Endothelial cell of hepatic sinusoid (primary cell): ENCODE measurements around the gene DCK.
"Not testable (repeated sequence)": the region's sequence is repeated elsewhere in the genome, so short reads cannot be mapped to it uniquely, and the experiment has no call there.

Source experiments
- in situ Hi-C: cut with HindIII; loops from 2 replicates; pipeline ENCODE4 v1.10.0; 2017; ENCODE audit warnings: low sequenced_read_pairs

DCK gene

GRCh38 chr4:70997546-70997945, 4.1 kb downstream of the DCK start:
- in situ Hi-C loops, result no loop called here

GRCh38 chr4:70999639-71000038, 6.2 kb downstream of the DCK start:
- in situ Hi-C loops, result not testable (repeated sequence)

GRCh38 chr4:71001363-71001762, 7.9 kb downstream of the DCK start:
- in situ Hi-C loops, result not testable (repeated sequence)

- in situ Hi-C loops, result no loop called here
These were observed 10.9 kb downstream of the DCK start for GRCh38 chr4:71004281-71004851.

- in situ Hi-C loops, result not testable (repeated sequence)
These were observed 11.6 kb downstream of the DCK start for GRCh38 chr4:71005025-71005424.

DNA sequence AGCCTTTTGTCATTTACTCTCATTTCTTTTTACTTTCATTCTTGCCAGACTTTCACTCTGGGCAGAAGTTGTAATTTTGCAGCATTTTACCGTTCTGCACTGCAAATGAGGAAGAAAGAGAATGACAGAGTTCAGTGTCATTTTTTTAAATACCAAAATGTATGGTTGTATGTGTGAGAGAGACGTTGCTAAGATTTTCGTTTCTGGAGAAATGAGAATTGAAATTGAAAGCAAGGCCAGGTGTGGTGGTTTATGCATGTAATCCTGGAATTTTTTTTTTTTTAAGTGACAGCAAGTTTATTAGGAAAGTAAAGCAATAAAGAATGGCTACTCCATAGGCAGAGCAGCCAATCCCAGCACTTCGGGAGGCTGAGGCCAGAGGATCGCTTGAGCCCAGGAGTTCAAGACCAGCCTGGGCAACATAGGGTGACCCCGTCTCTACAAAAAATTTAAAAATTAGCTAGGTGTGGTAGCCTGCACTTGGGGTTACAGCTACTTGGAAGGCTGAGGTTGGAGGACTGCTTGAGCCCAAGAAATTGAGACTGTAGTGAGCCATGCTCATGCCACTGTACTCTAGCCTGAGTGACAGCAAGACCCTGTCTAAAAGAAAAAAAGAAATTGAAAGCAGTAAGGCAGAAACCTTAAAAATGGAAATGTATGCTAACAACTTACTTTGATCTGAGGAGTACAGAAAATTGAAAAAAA, 12.9 kb downstream of the DCK start:
- in situ Hi-C loops, result no loop called here

DNA sequence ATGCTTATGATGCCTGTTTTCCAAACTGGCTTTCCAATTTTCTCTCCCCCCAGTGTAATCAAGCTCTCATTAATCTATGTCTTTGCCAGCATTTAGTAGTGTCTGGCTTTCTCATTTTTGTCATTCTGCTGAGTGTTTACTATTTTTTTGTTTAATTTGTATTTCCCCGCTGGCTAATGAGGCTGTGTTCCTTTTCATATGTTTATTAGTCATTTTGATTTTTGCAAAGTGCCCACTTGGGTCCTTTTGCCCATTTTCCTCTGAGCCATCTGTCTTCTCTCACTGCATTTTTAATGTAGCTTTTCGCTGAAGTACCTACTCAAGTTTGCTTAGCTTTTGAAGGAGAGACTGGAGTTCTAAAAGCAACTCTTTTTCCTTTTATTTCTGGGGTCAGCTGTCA, 14.7 kb downstream of the DCK start:
- in situ Hi-C loops, result no loop called here

DNA sequence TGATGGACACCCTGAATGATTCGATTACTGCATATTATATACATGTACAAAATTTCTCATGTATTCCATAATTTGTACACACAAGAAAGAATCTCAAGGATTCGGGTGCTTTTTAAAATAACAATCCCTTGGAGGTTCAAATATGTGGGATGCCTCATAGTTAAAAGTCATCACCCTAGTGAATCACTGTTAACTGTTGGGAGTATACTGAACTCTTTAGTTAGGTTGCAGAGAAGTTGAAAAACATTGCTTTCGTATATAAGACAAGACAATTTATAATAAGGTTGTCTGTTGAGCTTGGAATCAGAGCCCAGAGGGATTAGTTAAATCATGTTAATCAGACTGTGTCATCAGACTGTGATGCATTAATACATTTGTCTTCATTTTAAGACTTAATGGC, 15.6 kb downstream of the DCK start:
- in situ Hi-C loops, result no loop called here

GRCh38 chr4:71009890-71010588, 16.6 kb downstream of the DCK start:
- in situ Hi-C loops, result no loop called here

- in situ Hi-C loops, result no loop called here
These were observed 18.0 kb downstream of the DCK start for GRCh38 chr4:71011451-71011850.

DNA sequence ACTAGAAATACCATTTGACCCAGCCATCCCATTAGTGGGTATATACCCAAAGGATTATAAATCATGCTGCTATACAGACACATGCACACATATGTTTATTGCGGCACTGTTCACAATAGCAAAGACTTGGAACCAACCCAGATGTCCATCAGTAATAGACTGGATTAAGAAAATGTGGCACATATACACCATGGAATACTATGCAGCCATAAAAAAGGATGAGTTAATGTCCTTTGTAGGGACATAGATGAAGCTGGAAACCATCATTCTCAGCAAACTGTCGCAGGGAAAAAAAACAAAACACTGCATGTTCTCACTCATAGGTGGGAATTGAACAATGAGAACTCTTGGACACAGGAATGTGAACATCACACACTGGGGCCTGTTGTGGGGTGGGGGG, 23.9 kb downstream of the DCK start:
- in situ Hi-C loops, result not testable (repeated sequence)

- in situ Hi-C loops, result no loop called here
These were observed 27.2 kb downstream of the DCK start for GRCh38 chr4:71020611-71021010.

- in situ Hi-C loops, result loop anchor here (5.0 kb wide), 1 partner anchor 33 kb away; the partner anchor contains the start of gene DCK
These were observed 32.2 kb downstream of the DCK start for GRCh38 chr4:71025654-71026053.

GRCh38 chr4:71026086-71026485, 32.6 kb downstream of the DCK start:
- in situ Hi-C loops, result loop anchor here (5.0 kb wide), 1 partner anchor 34 kb away; the partner anchor contains the start of gene DCK

- in situ Hi-C loops, result loop anchor here (5.0 kb wide), 1 partner anchor 35 kb away; the partner anchor contains the start of gene DCK
These were observed 34.2 kb downstream of the DCK start for GRCh38 chr4:71027611-71028010.

DNA sequence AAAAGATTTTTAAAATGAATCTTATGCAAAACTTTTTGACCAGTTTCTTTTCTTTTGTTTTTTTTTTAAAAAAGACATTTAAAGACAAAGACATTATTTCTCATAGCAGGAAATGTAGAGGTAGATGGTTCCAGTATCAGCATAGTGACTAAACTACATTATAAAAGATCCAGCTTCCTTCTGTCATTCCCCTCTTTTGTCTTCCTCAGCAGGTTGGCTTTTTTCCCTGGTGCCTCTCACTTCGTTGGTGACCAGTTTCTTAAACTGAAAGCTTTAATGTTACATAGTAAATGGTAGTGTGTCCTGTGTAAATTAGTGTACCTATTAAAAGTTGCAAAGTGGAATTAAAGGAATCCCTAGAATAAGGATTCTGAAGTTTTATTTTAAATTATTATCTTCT, 36.1 kb downstream of the DCK start:
- in situ Hi-C loops, result loop anchor here (5.0 kb wide), 1 partner anchor 37 kb away; the partner anchor contains the start of gene DCK

GRCh38 chr4:71032106-71032505, 38.7 kb downstream of the DCK start:
- in situ Hi-C loops, result not testable (repeated sequence)

GRCh38 chr4:71045256-71045655, 51.8 kb downstream of the DCK start:
- in situ Hi-C loops, result no loop called here

DNA sequence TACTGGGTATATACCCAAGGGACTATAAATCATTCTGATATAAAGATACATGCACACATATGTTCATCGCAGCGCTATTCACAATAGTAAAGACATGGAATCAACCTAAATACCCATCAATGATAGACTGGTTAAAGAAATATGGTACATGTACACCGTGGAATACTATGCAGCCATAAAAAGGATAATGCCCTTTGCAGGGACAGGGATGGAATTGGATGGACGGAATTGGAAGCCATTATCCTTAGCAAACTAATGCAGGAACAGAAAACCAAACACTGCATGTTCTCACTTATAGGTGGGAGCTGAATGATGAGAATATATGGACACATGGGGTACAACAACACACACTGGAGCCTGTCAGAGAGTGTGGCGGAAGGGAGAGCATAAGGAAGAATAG, 55.9 kb downstream of the DCK start:
- in situ Hi-C loops, result no loop called here

DNA sequence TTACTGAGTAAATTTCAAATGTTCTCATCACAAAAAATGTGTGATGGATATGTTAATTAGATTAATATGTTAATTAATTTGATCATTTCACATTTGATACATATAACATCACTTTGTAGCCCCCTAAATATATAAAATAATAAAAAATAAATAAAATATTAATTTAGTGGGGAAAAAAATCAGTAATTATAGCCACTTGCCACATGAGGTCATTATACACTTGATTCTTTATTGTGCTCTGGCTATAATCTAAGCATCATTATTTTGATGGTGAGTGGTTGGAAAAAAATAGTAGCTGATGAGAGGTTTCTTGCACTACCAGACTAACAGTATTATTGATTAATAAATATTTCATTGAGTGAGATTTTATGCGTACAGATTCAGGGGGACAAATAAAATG, 57.4 kb downstream of the DCK start:
- in situ Hi-C loops, result no loop called here

- in situ Hi-C loops, result no loop called here
These were observed 58.6 kb downstream of the DCK start for GRCh38 chr4:71052034-71052433.

DNA sequence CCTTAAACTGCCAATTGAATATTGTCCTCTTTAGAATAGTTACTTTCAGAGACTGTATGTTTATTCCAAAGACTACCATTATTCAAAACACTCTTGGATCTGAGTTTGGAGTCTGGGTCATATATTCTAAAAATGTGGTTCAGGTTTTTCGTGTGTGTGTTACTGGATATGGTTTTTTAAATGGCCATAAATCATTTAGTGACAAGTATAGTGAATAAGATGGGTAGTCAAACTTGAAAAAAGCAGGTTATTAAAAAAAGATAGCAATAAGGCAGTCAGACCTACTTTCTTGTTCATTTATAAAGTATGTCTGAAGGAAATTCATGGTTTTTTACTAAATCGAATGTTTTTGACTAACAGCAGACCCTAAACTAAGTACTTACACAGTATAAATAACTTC, 59.3 kb downstream of the DCK start:
- in situ Hi-C loops, result no loop called here
